Activated CD4-positive, CD25-positive, alpha-beta regulatory T cell treated with anti-CD3 and anti-CD28 coated beads, Interleukin-2, amount 50 U/mL, for 72 hours (primary cell): ENCODE data around the gene EXOSC7.
"Not testable (repeated sequence)": the region's sequence is repeated elsewhere in the genome, so short reads cannot be mapped to it uniquely, and the experiment has no call there.

Experiments used
- DNase-seq: peaks from one replicate; pipeline ENCODE4 v3.0.0; 2021

EXOSC7 gene

DNA sequence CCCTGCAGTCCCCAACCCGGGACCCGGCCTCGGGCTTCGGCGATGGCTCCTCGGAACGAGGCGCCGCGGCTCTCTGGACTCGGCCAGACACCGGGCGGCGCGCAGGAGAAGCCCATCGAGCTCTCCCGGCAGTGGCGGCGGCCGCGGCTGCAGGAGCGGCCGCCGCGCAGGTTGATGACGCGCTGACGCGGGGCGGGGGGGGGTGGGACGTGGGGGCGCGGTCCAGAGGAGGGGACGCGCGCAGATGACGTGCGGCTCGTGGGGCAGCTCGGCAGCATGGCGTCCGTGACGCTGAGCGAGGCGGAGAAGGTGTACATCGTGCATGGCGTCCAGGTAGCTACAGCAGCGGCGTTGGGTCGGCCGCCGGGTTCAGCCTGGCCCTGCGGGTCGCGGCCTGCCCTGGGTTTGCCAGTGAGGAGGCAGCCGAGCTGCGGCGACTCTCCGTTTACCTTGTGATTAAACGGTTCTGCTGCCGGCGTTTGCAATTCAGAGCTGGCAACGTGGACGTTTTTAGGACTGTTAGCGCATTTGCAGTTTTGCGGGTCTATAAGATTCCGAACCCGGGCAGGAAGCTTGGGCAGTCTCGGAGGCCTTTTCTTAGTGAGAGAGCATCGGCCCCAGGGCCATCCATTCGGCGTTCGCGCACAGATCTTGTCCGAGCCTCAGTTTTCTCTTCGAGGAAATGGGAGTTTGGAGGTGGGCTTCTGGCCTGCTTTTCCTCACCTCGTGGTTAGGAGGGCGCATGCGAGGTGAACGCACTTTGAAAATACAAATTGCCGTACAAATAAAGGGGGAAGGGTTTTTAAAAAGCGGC, at the start of gene EXOSC7, which contains the start of gene ZDHHC3:
TSS of gene EXOSC7 (plus strand) at position 243 of the 814 bp plus-strand sequence. CDS start at position 277, 34 bp downstream.
TSS of gene ZDHHC3 (minus strand) at position 173 of the 814 bp plus-strand sequence. CDS start 16,738 bp downstream, outside the sequence.
- peak; percentile 82 for DNase-seq

GRCh38 chr3:44926921-44927320, 49.1 kb upstream of the EXOSC7 start:
- DNase-seq: no peak

DNA sequence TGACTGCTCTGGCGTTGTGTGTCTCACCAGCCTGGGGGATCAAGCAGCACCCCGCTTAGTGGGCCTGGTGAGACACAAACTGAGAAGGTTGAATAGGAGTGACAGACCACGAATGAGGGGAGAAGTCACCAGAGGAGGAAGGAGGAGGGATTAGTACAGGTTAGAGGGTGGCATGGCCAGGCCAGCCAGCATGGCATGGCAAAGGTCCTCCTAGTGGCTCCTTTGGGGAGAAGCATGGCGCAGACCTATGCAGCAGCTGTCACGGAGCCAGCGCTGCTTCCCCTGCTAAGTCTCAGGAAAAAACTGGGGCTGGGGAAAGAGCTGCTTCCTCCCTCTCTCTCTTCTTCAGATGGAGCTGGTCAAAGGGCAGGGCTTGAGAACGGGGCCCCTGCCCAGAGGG, 48.7 kb upstream of the EXOSC7 start:
- no peak for DNase-seq

DNA sequence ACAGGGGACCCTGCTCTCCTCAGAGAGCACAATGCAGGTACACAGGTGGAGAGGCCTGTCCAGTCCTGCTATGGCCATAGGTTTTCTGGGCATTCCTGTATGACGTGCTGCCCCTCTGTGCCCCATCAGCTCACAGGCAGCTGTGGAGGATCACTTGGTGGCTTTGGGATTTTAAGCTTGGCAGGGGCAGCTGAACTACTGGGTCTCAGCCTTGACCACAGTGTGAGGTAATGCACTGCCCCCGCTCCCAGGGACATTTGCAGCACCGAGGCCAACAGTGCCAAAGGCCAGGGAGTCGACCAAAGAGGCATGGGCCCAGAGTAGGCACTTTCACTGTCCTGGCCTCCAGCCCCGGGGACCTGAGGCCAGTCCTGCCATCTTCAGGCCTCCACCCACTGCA, 46.3 kb upstream of the EXOSC7 start:
- DNase-seq: no peak

GRCh38 chr3:44930911-44931310, 45.1 kb upstream of the EXOSC7 start:
- no peak for DNase-seq

GRCh38 chr3:44931791-44932190, 44.3 kb upstream of the EXOSC7 start:
- no peak for DNase-seq

DNA sequence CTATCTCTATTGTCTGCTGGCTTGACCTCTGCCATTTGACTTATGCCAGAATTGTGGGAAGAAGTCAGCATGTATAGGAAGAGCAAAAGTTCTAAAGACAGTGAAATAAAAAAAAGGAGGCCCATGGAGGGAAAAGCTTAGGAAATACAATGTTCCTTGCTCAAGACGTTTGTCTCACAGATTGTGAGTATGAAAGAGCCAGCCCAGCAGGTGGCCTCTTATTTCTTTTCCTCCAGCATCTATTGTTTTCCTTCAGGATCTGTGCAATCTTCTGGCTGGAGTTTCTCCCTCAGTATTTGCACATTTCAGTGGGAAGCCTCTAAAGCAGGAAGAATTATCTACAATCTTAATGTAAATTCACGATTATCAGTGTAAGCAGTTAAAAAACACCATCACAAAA, 43.8 kb upstream of the EXOSC7 start:
- DNase-seq: no peak

DNA sequence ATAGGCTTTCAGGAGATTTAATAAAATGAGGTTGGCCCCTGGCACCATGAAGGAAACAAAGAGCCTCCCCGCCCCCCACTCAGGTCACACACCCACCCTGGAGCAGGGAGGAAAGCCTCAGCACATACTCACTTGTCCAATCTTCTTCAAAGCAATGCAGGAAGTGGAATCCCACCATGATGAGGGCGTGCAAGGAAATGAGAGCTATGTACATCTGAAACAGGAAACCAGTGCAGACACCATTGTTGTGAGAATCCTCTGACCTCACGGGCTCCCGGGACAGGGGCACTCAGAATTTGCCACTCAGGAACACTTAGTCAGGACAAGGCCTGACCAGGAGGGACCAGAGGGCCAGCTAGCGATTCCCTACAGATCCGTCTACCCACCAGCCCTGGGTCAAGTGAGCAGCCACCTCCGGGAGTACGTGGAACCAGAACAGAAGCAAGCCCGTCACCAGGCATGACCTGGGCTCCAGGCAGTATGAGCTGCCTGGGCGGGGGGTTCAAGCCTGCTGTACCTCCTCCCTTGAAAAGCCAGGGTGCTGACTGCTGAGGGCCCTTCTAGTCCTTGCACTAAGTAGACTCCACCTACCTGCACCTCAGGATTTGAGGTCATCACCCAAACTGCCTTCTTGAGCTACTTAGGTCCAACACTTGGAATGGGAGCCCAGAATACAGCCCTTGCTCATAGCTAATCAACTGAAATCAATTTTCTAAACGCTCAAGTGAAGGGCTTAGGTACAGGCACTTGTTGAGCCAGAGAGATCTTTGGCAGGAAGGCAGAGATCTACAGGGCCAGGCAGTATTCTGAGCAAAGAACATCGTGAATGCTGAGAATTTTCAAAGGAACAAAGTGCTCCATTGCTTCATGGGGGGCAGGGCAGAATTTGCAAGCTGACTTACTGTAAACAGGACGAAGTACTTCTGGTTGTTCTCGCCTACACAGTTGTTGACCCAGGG, 42.8 kb upstream of the EXOSC7 start:
- DNase-seq: no peak

- DNase-seq: no peak
Observed at GRCh38 chr3:44939581-44940036, 36.4 kb upstream of the EXOSC7 start.

GRCh38 chr3:44942202-44942921, 33.7 kb upstream of the EXOSC7 start:
- no peak for DNase-seq

- DNase-seq: no peak
Observed at GRCh38 chr3:44948239-44948638, 27.8 kb upstream of the EXOSC7 start.

- not testable (repeated sequence) for DNase-seq
Observed at GRCh38 chr3:44949770-44950169, 26.3 kb upstream of the EXOSC7 start.

GRCh38 chr3:44950275-44950734, 25.7 kb upstream of the EXOSC7 start:
- no peak for DNase-seq

- no peak for DNase-seq
Observed at GRCh38 chr3:44952689-44953088, 23.4 kb upstream of the EXOSC7 start.

DNA sequence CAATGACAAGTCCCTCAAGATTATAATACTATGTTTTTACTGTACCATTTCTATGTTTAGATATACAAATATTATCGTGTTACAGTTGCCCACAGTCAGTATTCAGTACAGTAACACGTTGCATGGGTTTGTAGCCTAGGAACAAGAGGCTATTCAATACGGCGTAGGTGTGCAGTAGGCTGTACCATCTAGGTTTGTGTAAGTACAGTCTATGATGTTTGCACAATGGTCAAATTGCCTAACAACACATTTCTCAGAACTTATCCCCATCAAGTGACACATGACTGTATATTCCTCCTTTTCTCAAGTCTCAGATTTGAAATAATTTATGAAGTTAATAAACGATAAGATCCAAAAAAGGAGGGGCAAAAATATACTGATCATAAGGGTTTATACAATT, 21.7 kb upstream of the EXOSC7 start:
- no peak for DNase-seq

- DNase-seq: no peak
Observed at GRCh38 chr3:44954962-44955361, 21.1 kb upstream of the EXOSC7 start.

DNA sequence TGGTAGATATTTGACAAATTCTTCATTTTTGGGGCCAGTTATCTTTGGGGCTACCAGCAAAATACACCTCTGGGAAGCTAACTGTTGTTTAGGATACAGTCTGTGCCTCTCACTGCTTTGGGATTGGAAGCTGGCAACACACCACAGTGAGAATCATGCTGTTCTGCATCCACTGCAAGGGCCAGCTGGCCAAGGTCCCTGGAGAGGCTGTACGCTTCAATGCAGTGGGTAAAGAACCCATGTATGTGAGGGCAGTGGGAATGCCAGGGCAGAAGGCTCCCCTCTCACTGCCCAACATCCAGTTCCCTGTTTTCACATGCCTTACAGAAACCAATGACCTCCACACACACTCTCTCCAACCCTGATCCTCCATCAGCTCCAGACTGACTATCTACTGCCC, 20.1 kb upstream of the EXOSC7 start:
- DNase-seq: no peak

GRCh38 chr3:44957986-44958385, 18.1 kb upstream of the EXOSC7 start:
- DNase-seq: no peak

DNA sequence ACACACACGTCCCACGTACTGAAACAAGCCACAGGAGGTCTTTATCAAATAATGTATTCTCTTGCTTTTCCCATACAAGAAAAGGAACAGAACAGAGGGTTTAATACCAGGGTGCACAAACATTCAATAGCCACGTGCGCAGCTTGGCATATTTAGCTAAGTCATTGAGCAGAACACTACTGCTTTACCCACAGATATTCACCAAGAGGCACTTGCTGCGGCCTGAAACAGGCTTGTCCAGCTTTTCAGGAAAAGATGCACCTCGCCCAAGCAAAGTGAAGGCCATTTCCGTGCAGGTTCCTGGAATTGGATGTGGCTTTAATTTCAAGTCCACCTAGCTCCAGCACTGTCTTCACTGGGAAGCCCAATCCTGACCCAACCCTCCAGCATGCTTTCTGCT, 17.7 kb upstream of the EXOSC7 start:
- no peak for DNase-seq

- no peak for DNase-seq
Observed at GRCh38 chr3:44960387-44961026, 15.5 kb upstream of the EXOSC7 start.

DNA sequence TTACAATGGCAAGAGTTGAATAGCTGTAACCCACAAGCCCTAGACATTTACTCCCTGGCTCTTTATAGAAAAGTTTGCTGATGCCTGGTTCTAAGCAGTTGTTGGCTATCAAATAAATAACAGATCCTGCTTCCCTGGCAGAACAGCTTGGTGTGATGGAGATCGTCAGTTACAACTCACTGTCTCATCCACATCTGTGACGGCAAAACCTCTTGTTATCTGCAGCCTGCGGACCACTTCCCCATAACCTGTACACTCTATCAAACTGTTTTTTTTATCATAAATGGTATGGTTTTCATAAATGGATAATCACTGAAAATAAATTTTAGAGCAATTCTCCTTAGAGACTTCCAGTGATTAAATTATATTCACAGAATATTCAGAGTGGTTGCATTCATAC, 14.2 kb upstream of the EXOSC7 start:
- DNase-seq: no peak
